ENCODE measurements around the gene GALNT15.

Gene GALNT15

GRCh38 chr3:16174976-16175901 is 759 bp downstream of the GALNT15 start:
- peak overlapping the region; percentile 29 to 79 for H3K27ac ChIP-seq
- peak; percentile 73 for DNase-seq (ENCODE audit: low spot score)
- peak overlapping the region; percentile 76 for H3K4me3 ChIP-seq
- no peak for TF ChIP-seq CTCF (IDR thresholded peaks at IDR 0.05)

- Histone ChIP-seq H3K4me3 (peak overlapping the region; percentile 76), H3K27ac (peak overlapping the region; percentile 38 to 79)
- peak; percentile 67 for DNase-seq (ENCODE audit: low spot score)
- no peak for TF ChIP-seq CTCF (IDR thresholded peaks at IDR 0.05)
Observed at GRCh38 chr3:16176391-16177030, 2.0 kb downstream of the GALNT15 start.

- H3K27ac ChIP-seq = peak overlapping the region in 1 of 2 donors; percentile 79
- H3K4me3 ChIP-seq = peak overlapping the region; percentile 76
- DNase-seq (ENCODE audit: low spot score) = no peak
- TF ChIP-seq CTCF (IDR thresholded peaks at IDR 0.05) = no peak
Observed at GRCh38 chr3:16177382-16177781, 2.9 kb downstream of the GALNT15 start.

GRCh38 chr3:16177962-16178627 is 3.6 kb downstream of the GALNT15 start:
- peak; percentile 74 for TF ChIP-seq CTCF (IDR thresholded peaks at IDR 0.05)
- Histone ChIP-seq H3K27ac (peak overlapping the region in 1 of 2 donors; percentile 79), H3K4me3 (peak overlapping the region; percentile 76)
- DNase-seq (ENCODE audit: low spot score) = peak; percentile 85

GRCh38 chr3:16178628-16178988 is 4.1 kb downstream of the GALNT15 start:
- Histone ChIP-seq H3K4me3 (peak overlapping the region; percentile 76), H3K27ac (peak overlapping the region in 1 of 2 donors; percentile 79)
- DNase-seq (ENCODE audit: low spot score) = no peak
- TF ChIP-seq CTCF (IDR thresholded peaks at IDR 0.05) = no peak

GRCh38 chr3:16179261-16179660 is 4.8 kb downstream of the GALNT15 start:
- no peak for TF ChIP-seq CTCF (IDR thresholded peaks at IDR 0.05)
- Histone ChIP-seq H3K4me3 (peak overlapping the region; percentile 76), H3K27ac (peak overlapping the region in 1 of 2 donors; percentile 79)
- DNase-seq (ENCODE audit: low spot score) = no peak

Measured in coronary artery (tissue), 2 donors.